GM18873 (cell line): Measurements from ENCODE around the gene ATP11B.

Experiments used
- ATAC-seq: cut with Tn5 transposase; IDR thresholded peaks from one replicate; pipeline ENCODE4 v1.9.1; 2021; ENCODE audit warnings: mild to moderate bottlenecking, moderate library complexity, moderate number of reproducible peaks; ENCODE audit not compliant: unreplicated experiment, low FRiP score

ATP11B gene

DNA sequence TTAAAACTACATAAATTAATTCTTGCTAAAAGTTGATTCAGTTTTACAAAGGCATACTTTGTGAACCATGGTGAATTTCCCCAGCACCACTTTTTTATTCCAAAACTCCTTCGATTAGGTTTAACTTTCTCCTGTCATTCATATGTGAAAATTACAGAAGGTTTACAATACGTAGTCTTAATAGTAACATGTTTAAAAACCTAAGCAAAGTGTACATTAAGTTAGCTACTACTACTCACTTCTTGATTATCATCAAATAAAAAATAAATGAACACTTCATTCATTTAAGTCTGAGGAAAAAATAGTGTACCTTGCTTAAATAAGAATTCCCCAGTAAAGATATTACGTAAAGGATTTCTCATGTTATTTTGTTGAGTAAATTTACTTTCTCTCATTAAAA is 148.4 kb downstream of the ATP11B start:
- ATAC-seq, result no peak

DNA sequence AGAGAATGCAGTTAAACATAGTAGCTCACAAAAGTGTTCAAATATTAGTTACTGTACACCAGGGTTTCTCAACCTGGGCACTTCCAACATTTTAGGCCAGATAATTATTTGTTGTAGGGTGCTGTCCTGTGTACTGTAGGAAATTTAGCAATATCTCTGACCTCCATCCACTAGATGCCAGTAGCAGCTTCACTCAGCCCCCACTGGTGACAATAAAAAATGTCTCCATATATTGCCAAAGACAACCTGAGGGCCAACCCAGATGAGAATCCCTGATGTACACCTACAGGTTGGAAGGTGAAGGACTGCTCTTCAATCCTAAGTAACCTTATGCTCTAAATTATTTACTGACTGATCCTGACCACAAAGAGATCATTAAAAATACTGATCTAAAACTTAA is 154.6 kb downstream of the ATP11B start:
- no peak for ATAC-seq

DNA sequence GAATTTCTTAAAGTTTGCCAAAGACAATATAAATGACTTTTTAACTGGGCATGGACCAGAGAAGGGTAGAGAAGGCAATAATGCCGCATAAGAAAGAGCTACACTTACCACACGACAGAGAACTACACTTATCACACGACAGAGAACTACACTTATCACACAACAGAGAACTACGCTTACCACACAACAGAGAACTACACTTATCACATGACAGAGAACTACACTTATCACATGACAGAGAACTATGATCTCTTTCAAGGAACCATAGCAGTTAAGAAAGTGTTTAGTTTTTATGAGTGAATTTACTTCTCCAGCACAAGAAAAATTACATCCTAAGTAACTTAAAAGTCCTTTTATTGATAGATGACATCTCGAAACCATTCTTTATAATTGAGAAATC is 155.0 kb downstream of the ATP11B start:
- ATAC-seq, result no peak

DNA sequence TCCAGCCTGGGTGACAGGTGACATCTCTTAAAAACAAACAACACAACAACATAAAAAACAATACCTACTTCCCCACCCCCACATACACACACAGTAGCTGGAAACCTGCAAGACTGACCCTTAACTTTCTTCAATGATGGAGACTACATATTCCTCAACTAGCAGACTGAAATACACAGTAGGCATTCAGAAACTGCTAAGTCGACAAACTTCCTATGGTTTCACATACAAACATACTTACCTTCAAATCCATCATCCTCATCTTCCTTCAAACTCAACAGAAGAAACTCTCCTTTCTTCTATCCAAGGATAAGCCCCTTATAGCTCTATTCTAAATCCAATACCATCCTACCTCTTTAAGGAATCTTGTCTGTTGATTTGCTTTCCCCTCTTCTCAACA is 156.4 kb downstream of the ATP11B start:
- no peak for ATAC-seq

DNA sequence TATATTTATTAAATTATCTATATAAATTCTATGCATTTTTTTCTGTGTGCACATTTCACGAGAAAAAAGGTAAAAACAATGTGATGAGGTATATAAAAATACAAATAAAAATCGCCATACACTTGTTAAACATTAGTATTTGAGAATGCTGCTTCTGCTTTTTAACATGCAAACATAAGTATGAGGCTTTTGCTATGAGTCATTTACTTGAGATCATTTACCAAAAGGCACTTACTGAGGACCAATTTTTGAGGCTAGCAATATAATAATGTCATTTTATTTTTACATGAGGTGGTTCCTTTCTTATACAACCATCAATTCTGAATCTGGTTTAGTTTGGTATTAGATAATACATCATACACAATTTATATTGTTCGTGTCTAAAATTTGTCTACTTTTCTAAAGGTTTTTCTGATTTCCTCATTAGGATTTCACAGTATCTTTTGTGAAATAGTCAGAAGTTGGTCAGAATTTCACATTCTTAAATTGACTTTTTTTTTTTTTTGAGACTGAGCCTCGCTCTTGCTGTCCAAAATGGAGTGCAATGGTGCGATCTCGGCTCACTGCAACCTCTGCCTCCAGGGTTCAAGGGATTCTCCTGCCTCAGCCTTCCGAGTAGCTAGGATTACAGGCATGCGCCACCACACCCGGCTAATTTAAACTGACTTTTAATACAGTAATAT is 161.4 kb downstream of the ATP11B start:
- peak; percentile 96 for ATAC-seq

DNA sequence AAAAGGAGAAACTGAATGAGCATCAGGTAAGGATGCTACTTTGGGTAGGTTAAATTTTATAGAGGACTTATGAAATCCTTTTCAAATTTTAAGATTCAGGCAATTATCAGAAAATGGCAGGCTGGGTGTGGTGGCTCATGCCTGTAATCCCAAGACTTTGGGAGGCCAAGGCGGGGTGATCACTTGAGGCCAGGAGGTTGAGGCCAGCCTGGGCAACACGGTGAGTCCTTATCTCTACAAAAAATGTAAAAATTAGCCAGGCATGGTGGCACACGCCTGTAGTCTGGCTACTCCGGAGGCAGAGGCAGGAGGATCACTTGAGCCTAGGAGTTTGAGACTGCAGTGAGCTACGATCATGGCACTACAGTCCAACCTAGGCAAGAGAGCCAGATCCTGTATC is 163.9 kb downstream of the ATP11B start:
- ATAC-seq, result no peak

DNA sequence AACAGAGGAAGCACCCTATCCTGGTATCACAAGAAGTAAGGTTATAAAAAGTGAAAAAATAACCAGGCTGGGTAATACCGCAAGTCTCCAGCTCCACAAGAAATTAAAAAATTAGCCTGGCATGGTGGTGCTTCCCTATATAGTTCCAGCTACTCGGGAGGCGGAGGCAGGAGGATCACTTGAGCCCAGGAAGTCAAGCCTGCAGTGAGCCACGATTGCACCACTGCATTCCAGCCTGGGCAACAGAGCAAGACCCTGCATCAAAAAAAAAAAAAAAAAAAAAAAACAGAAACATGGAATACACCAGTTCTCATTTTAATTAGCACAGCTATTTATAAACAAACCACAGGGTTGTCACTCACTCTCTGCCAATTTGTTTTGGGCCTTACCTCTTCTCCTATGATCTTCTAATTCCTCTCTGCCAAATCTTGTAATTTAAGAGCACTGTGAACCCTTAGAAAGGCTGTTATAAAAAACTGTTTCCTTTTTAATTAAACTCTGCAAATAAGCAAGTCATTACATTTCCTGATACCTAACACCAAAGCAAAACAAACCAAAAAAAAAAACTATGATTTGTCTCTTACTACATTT is 164.5 kb downstream of the ATP11B start:
- ATAC-seq, result no peak

DNA sequence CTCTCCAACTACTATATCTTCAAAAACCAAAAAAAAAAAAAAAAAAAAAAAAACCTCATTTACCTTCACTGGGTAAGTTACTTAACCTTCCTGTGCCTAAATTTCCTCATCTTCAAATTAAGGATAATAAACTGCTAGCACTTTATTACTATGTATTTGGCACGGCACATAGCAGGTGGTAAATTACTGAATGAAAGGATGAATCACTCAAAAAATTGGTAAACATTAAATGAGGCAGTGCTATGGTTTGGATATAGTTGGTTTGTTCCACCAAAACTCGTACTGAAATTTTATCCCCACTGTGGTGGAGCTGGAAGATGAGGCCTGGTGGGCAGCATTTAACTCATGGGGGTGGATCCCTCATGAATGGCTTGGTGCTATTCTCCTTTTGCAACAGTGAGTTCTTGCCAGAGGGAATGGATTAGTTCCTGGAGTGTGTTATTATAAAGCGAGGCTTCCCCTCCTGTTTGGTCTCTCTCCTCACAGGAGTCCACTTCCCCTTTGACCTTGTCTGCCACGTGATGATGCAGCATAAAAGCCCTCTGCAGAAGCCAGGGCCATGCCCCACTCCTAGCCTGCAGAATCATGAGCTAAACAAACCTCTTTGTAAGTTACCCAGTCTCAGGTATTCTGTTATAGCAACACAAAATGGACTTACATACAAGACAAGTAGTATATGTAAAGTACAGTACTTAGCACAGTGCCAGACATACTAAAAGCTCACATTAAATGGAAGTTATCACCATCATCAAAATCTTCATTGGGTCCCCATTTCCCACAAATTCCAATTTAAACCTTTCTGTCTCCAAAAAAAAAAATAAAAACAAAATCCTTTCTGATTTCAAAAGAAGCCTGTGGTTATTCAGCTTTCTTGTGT is 166.4 kb downstream of the ATP11B start:
- ATAC-seq, result no peak

DNA sequence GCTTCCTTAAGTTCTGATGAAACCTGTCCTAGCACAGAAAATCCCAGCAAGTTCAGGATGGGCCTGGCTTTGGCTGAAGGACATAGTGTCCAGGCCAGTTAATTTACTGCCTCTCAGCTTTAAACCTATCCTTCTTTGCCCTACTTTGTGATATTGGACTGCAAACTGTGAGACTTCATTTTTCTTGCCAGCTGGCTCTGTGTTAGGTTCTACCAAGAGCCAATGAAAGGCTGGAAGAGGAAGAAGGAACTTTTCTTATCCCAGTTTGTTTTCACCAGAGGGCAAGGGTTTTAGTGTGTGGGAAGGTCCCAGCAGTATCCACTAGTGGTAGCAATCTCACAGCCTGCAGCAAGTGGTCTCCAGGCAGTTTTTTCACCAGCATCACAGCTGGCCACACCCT is 168.9 kb downstream of the ATP11B start:
- no peak for ATAC-seq

DNA sequence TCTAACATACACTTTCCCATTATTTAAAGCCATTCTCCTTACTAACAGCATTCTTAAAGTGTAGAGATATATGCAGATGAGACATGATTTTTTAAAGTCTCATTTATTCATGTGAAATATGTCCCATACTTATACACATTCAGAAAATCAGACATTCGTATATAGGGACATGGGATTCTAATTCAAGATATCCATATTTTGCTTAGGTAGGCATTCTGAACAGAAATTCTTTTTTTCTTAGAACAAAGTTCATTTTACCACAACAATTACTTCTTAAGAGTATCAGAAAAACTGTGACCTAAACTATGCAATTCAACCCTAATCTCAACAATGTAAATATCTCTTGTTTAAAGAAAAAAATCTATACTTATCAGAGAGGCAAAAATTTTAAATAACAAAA is 170.9 kb downstream of the ATP11B start:
- no peak for ATAC-seq

DNA sequence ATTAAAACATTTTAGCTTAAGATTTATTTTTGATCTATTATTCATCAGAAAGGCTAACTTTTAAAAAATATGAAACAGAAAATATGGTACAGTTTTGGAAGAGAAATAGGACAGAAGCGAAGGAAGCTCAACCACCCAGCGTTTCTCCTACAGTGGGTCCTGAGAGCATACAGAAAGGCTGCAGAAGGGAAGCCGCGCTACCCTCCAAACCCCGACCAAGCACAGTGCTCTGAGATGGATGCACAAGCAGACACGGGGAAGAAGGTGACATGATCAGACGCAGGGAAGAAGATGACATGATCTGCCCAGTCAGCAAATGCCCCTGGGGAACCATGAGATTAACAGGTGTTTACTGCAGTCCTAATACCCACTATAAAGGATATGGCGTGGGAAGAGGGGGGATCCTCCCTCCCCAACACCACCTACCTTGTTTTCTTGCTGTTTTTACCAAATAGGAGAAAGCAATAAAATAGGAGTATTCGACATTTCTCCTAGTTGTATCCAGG is 172.6 kb downstream of the ATP11B start:
- no peak for ATAC-seq

DNA sequence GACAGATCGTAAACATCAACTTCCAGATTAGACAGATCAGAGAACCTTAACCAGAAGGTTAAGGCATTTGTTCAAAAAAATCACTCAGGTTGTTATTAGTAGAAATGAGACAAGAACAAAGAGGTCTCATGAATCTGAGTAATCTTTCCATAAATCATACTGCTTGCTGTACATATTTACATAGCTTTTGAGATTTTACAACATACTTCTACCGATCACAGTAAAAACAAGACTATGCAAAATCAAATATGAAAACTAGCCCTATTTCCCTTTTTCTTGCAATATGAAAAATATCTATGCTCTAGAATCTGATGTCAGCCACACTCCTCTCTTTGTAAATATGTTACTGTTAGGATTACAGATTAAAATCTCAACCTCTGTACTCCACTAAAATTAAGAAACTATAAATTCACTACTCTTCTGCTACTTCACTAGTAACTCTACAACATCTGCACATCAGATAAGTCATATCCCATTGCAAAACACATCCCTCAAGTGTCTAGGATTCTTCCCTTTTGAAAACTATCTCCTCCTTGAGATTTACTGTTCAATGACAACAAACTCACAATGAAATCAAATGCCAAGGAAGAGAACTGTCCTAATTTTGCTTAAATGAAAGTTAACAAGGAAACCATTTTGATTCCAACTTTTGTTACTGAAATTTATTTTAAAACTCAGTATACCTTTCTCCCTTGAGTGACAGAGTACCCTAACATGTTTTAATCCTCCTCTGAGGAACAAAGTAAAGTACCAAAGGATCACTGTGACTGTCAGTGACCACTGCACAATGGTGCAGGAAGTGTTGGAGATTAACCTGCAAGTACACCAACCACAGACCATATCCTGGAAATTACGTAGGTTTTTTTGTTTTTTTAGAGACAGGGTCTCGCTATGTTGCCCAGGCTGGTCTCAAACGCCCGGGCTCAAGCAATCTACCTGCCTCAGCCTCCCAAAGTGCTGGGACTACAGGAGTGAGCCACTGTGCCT is 174.2 kb downstream of the ATP11B start:
- ATAC-seq, result no peak

DNA sequence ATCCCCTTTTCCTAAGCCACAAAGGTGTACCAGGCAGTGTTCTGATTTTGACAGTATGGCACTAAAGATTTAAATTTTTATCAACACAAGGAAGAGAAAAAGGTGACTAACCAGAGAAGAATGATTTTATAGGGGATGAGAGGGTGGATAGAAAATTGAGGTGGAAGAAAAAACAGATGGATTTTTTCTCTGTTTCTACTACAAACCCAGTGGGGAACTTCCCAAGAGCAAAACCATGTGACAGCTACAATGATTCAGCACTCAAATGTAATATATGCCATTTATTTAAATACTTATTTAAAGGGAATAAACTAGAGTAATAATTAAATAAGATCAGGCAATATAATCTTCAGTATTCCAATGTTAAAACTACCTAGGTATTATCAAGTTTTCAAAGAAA is 176.0 kb downstream of the ATP11B start:
- no peak for ATAC-seq

DNA sequence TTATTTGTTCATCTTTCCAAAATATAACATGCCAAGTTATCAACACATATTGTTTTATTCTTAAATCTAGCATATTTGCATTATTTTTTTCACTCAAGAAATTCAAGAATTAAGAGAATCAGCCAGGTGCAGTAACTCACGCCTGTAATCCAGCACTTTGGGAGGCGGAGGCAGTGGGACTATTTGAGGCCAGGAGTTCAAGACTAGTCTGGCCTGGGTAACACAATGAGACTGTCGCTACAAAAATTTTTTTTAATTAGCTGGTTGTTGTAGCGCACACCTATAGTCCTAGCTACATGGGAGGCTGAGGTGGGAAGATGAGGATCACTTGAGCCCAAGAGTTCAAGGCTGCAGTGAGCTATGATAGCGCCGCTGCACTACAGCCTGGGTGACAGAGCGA is 176.5 kb downstream of the ATP11B start:
- ATAC-seq, result no peak

DNA sequence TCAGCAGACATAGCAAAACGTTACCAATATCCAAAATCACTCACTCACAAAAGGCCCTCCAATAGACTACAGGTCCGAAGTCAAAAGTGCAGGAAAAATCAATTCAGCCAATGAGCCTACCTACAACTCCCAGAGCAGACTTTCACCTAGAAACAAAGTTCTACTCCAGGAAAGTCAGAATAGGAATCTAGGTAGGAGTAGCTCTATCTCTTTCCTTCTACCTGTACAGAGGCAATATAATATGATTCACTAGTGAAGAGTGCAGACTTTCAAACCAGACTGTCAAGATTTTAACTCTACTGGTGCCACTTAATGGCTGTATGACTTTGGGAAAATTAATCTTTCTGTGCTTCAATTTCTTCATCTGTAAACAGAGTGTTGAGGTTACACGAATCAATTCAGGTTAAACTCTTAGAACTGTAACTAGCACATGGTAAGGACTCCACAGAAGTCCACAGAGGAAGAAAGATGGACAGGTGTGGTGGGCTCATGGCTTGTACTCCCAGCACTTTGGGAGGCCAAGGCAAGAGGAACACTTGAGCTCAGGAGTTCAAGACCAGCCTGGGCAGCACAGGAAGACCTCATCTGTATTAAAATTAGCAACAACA is 177.6 kb downstream of the ATP11B start:
- no peak for ATAC-seq
